KG1 (cell line): ENCODE data around the gene CADM4.

ENCODE experiments used
- DNase-seq: peaks from one replicate; lab custom pipeline; 2025; lab: John Stamatoyannopoulos, UW

Gene CADM4

DNA sequence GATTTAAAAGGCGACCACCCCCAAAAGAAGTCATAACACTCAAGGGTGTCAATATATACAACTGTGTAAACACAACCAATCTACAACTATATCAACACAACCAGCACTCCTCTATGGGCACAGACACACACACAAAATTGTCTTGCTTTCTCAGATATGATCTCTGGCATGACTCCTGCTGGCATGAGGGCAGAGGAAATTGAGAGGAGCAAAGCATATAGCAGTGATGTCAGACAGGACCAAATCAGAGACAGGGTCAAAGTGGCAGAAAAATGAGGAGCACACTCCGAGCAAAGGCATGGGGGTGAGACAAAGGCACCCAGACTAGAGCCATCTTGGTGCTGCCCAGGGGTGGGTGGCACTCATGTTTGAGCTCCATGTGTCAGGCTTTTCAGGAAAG, 53.3 kb downstream of the CADM4 start:
- DNase-seq: no peak

DNA sequence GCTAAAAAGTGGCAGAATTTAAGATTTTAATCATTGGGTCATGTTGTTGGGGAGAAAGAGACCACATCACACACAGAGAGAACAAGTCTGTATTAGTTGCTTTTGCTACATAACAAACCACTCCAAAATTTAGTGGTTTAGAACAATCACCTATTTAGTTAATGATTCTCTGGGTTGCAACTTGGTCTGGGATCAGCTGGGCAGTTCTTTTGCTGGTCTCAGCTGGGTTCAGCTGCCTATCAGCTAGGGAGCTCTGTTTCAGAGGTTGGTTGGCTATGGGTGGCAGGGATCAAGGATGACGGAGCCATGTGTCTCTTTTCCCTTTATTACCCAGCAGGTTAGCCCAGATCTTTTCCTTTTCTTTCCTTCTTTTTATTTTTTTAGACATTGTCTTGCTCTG, 55.2 kb downstream of the CADM4 start:
- DNase-seq: no peak

DNA sequence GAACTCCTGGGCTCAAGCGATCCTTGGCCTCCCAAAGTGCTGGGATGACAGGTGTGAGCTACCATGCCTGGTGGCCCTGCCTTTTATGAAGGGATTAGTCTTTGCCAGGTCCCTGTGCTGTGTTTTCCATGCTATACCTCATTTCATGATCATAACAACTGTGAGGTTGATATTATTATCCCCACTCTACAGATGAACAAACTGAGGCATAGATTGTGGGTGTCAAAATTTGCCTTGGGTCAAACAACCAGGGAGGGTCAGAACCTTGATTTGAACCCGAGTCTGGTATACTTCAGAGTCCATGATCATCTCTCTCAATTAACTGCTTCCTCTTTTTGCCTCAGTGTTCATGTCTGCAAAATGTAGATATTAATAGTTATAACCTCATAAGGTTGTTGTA, 57.2 kb downstream of the CADM4 start:
- DNase-seq: no peak

DNA sequence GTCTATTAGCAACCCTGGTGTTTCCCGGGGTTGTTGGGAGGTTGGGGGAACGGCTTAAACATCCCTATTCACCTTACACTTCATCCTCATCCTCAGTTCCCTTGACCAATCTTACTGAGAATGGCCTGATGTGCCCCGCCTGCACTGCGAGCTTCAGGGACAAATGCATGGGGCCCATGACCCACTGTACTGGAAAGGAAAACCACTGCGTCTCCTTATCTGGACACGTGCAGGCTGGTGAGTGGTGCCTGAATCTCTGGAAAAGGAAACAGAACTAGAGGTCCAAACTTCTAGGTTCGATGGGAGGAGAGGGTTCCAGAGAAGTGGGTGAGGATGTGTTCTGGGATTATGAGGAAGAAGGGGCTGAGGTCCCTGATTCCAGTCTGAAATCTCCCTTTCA, 58.2 kb downstream of the CADM4 start:
- no peak for DNase-seq

DNA sequence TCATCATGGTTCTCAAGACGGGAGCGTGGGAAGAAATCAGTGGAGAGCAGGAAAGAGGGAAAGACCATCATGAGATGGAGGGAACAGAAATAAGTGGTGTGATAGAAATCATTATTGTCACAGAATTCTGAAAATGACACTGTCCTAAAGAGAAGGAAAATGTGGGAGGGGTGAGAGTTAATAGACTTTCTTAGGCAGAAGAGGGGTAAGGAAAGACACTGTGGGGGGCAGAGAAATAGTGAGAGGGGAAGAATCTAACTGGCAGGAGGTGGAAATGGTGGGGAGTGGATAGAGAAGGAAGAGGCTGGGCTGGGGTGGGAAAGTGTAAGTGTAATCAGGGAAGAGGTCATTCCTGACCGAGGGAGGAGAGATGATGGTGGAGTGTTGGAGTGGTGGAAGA, 60.9 kb downstream of the CADM4 start:
- no peak for DNase-seq

DNA sequence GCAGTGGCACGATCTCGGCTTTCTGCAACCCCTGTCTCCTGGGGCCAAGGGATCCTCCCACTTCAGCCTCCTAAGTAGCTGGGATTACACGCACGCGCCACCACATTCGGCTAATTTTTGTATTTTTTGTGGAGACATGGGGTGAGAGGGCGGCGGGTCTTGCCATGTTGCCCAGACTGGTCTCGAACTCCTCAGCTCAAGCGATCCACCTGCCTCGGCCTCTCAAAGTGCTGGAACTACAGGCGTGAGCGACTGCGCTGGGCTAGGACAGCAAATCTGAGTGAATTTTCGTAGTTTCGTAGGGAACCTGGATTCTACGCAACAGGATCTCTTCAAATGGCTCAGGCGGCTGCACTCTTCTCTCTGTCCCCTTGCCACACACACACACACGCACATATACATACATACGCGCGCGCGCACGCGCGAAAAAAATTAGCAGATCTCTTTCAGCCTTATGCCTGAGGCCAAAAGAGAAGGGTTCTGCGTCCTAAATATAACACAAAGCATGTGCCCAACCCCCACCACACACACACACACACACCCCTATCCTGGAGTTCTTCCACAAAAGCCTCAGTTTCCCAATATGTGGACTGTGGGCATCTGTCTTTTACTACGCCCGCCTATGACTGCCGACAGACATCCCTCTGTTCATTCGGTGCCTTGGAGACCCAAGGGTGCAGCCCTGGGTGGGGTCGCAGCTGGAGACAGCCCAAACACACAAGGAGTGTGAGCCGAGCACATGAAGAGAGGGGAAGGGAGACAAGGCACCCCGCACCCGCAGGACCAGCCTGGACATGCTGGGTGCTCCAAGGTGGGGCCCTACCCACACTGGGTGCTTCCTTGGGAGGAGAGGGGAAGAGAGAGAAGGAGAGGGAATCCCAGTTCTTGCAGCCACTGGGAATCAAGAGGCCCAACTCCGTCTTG, 63.4 kb downstream of the CADM4 start:
- DNase-seq: no peak

DNA sequence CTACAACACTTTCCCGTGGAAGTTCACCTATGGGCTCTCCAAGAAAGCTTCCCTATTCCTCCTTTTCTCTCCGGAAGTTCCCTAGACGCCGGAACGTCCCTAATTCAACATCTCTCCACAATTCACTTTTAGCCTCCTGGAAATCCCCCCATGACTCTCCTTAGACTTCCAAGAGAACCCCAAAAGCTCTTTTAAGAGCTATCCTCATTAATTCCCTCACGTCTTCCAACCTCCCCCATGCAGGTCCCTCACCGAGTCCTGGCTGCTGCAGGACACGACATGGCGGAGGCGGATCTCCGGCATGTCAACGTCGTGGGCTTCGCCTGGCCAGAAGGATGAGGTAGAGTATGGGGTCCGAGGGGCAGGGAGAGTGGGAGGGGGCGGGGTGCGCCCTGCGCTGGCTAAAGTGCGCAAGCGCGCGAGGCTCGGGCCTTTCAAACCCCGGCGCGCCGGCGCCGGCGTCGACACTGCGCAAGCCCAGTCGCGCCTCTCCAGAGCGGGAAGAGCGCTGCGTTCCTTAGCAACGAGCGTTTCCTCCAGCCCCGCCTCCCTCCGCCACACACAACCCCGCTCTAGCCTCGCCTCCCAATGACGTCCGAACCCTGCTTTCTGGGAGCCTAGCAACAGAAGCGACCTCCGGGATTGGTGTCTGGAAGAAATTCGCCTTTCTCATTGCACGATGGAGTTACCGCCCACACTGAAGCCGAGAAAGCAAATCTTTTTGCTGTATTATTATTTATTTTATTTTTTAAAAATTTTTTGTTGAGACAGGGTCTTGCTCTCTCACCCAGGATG, 64.3 kb downstream of the CADM4 start, which contains the start of the genes PINLYP and XRCC1:
PINLYP (plus strand) TSS at position 646 of the 795 bp plus-strand sequence. CDS start 1,391 bp downstream, outside the sequence.
XRCC1 (minus strand) TSS at position 372 of the 795 bp plus-strand sequence; CDS start at position 303, 69 bp downstream.
- peak; percentile 96 for DNase-seq

DNA sequence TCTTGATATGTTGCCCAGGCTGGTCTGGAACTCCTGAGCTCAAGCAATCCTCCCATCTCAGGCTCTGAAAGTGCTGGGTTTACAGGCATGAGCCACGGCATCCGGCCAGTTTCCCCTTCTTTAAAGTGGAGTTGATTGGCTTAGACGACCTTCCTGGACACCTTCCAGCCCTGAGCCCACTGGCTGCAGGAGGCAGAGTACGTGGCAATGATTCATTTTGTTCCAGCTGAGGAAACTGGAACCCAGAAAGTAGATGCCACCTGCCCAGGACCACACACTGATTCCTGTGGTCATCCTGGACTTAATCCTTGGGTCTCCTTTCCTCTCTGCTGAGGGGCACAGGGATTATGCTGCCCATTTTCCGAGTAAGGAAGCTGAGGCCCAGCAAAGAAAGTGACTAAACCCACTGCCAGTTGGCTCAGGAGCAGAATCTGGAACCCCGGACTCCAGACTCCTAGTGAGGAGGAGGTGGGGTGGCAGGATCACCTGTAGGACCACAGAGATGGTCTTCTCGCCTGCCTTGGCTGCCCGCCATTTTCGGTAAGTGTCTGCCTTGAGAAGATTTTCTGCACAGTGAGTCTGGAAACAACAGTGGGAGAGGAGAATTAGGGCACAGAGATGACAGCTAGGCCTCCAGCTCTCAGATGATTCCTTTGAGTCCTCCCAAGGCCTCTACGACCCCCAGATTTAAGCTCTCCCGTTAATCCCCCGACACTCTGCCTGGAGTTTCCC, 65.1 kb downstream of the CADM4 start:
- DNase-seq: no peak
